Thyroid gland (tissue), 4 donors: ENCODE measurements around the gene MTHFD1L. TPM values are rescaled to one million over a fixed set of nuclear protein-coding genes. Genes with fewer than 3 reads are reported as not detected.

Source experiments
- DNase-seq, 2 donors: peaks; one replicate each; pipeline ENCODE4 v3.0.0-alpha.2; 2019
- H3K27ac ChIP-seq, 3 donors: fragments of 200-600 bp; sonication (generic); 1 replicate in 2 of 3; 2 replicates in 1 of 3; pipeline ENCODE4 v1.5.1; 2016 to 2019; ENCODE audit warnings: mild to moderate bottlenecking in 1 of 3, moderate library complexity in 1 of 3
- H3K27me3 ChIP-seq: fragments of 200-600 bp; sonication (generic); one replicate; pipeline ENCODE4 v1.5.1; 2019
- H3K36me3 ChIP-seq, 2 donors: fragments of 200-600 bp; sonication (generic); one replicate each; pipeline ENCODE4 v1.5.1; 2016 to 2019
- H3K4me1 ChIP-seq, 2 donors: fragments of 200-600 bp; sonication (generic); one replicate each; pipeline ENCODE4 v1.5.1; 2017 to 2019
- H3K4me3 ChIP-seq, 3 donors: fragments of 200-600 bp; sonication (generic); replicated peaks in 1 of 3; 1 replicate in 2 of 3; 2 replicates in 1 of 3; pipeline ENCODE4 v1.5.1; 2016; ENCODE audit warnings: mild to moderate bottlenecking in 1 of 3
- H3K9me3 ChIP-seq: fragments of 200-600 bp; sonication (generic); one replicate; pipeline ENCODE4 v1.5.1; 2017
- POLR2A ChIP-seq, 2 donors: fragments of 450-650 bp; IDR thresholded peaks; one replicate each; pipeline ENCODE4 v1.6.1; 2017; ENCODE audit warnings: antibody characterized with exemption in 2 of 2, mild to moderate bottlenecking in 2 of 2, moderate library complexity in 1 of 2
- WGBS, 2 donors: methylation state at CpG; one replicate each; pipeline ENCODE4 v1.1.5; 2017; 5-methylcytosine and 5-hydroxymethylcytosine counted together
- intact Hi-C: fragments of 100-400 bp; cut with DNase I; formaldehyde crosslinking; loops from one replicate; pipeline ENCODE4 v1.15.1; 2023
- total RNA-seq, 4 donors: library from RNA; depleted of rRNA; stranded (reverse); fragments of >200 nt; gene quantifications; one replicate each; pipeline ENCODE4 v1.2.3, GENCODE V29; 2016
- TF ChIP-seq, protein P1 (sequence below), 6 experiments: fragments of 200-600 bp in 3 of 6; fragments of 450-650 bp in 3 of 6; sonication (generic) in 3 of 6; IDR thresholded peaks; one replicate each; pipeline ENCODE4 v1.5.1; 2016 to 2019; ENCODE audit warnings: antibody characterized with exemption in 6 of 6, mild to moderate bottlenecking in 2 of 6, inconsistent platforms in 1 of 6, moderate library complexity in 1 of 6

The MTHFD1L gene
- total RNA-seq, 4 donors from 2014 or later = 8.7 to 14.6 (median 11.0) TPM

GRCh38 chr6:150886155-150886554, 20.7 kb downstream of the MTHFD1L start:
- Histone ChIP-seq H3K4me3 (no peak overlapping the region), H3K9me3 (no peaks in the 10 kb centered on the region), H3K27me3 (no peaks in the 10 kb centered on the region), H3K36me3 (no peaks in the 10 kb centered on the region), H3K4me1 (peaks cover 28 to 29% of the 10 kb centered on the region in 2 donors), H3K27ac (peak overlapping the region in 2 of 3 donors; percentile 20 to 85)
- intact Hi-C loops = no loop called here
- WGBS, 2 donors = 95 to 98% methylated on average over 7 of the region's 7 CpGs
- TF ChIP-seq, protein P1, sequence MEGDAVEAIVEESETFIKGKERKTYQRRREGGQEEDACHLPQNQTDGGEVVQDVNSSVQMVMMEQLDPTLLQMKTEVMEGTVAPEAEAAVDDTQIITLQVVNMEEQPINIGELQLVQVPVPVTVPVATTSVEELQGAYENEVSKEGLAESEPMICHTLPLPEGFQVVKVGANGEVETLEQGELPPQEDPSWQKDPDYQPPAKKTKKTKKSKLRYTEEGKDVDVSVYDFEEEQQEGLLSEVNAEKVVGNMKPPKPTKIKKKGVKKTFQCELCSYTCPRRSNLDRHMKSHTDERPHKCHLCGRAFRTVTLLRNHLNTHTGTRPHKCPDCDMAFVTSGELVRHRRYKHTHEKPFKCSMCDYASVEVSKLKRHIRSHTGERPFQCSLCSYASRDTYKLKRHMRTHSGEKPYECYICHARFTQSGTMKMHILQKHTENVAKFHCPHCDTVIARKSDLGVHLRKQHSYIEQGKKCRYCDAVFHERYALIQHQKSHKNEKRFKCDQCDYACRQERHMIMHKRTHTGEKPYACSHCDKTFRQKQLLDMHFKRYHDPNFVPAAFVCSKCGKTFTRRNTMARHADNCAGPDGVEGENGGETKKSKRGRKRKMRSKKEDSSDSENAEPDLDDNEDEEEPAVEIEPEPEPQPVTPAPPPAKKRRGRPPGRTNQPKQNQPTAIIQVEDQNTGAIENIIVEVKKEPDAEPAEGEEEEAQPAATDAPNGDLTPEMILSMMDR (IDR thresholded peaks at IDR 0.05) = no peak
- no peak for TF ChIP-seq POLR2A (IDR thresholded peaks at IDR 0.05)
- no peak for DNase-seq

DNA sequence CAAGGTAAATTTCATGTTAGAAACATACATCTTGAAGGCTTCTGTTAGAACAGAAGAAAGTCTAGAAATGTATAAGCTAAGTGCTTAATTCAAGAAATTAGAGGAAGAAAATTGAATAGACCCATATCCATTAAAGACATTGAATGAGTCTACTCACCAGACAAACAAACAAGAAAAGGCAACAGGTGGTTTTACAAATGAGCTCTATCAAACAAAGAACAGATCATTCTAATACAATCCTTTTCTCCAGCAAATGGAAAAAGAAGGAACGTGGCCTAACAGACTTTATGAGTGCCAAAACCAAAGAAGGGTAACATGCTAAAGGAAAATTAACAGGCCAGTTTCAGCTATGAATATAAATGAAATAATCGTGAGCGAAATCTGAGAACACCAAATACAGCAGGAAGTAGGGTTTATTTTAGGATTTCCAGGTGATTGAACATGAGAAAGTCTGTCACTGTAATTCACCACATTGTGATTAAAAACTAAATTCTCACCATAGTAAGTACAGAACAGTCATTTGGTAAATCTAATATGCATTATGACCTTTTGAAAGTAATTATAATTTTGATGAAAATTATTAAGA, 22.6 kb downstream of the MTHFD1L start:
- no peaks in the 10 kb centered on the region for H3K36me3 ChIP-seq
- no peaks in the 10 kb centered on the region for H3K9me3 ChIP-seq
- peak overlapping the region; percentile 5 to 85 (median 20) for H3K27ac ChIP-seq
- WGBS, 2 donors = 76 to 78% methylated on average over 3 of the region's 3 CpGs
- no peak for DNase-seq
- no peaks in the 10 kb centered on the region for H3K27me3 ChIP-seq
- intact Hi-C loops = no loop called here
- TF ChIP-seq, protein P1 (IDR thresholded peaks at IDR 0.05) = no peak
- no peak for TF ChIP-seq POLR2A (IDR thresholded peaks at IDR 0.05)
- H3K4me3 ChIP-seq = no peak overlapping the region
- peaks cover 13 to 16% of the 10 kb centered on the region in 2 donors for H3K4me1 ChIP-seq

GRCh38 chr6:150890346-150890745, 24.8 kb downstream of the MTHFD1L start:
- WGBS, 2 donors = 87 to 96% methylated on average over 13 of the region's 13 CpGs
- TF ChIP-seq POLR2A (IDR thresholded peaks at IDR 0.05) = no peak
- TF ChIP-seq, protein P1 (IDR thresholded peaks at IDR 0.05) = no peak
- DNase-seq = no peak
- Histone ChIP-seq H3K36me3 (no peaks in the 10 kb centered on the region), H3K27me3 (no peaks in the 10 kb centered on the region), H3K27ac (no peak overlapping the region), H3K9me3 (no peaks in the 10 kb centered on the region), H3K4me1 (peaks cover 13 to 15% of the 10 kb centered on the region in 2 donors), H3K4me3 (no peak overlapping the region)
- intact Hi-C loops = loop anchor here (5.0 kb wide), 2 partner anchors 122 to 447 kb away; no protein-coding TSS in a partner anchor

DNA sequence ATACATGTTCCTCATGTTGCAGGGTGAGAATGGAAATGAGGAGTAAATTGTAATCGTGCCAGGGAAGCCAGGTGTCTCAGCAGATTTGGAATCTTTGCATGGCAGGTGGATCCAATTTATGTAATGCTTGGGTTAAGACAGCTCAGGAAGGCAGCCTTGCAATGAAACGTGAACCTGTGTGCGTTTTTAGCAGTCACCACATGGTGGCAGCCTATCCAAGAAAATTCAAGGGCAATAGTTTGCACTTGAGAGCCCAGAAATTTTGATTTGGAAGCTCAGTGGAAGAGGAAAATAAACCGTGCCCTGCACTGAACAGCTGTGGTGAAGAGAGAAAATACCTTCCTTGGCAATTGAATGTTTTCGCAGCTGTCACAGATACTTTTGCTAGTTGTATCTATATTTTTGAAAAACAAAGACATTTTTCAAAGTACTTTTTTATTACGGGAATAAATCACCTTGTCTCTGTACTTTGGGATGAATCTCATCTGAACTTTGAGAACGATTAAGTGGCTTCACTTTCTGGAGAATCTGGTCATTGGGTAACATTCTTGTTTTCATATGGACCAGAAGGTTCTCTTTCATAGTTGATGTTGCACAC, 26.5 kb downstream of the MTHFD1L start:
- TF ChIP-seq, protein P1 (IDR thresholded peaks at IDR 0.05) = peak in 5 of 6 experiments; percentile 64 to 93 (median 89)
- no peak for TF ChIP-seq POLR2A (IDR thresholded peaks at IDR 0.05)
- Histone ChIP-seq H3K27ac (peak overlapping the region in 1 of 3 donors; percentile 29), H3K4me3 (no peak overlapping the region), H3K9me3 (no peaks in the 10 kb centered on the region), H3K4me1 (peaks cover 13 to 14% of the 10 kb centered on the region in 2 donors), H3K36me3 (no peaks in the 10 kb centered on the region), H3K27me3 (no peaks in the 10 kb centered on the region)
- peak; percentile 79 to 82 for DNase-seq
- intact Hi-C loops = loop anchor here (5.0 kb wide), 2 partner anchors 120 to 445 kb away; no protein-coding TSS in a partner anchor
- WGBS, 2 donors = 22 to 24% methylated on average over 7 of the region's 7 CpGs

DNA sequence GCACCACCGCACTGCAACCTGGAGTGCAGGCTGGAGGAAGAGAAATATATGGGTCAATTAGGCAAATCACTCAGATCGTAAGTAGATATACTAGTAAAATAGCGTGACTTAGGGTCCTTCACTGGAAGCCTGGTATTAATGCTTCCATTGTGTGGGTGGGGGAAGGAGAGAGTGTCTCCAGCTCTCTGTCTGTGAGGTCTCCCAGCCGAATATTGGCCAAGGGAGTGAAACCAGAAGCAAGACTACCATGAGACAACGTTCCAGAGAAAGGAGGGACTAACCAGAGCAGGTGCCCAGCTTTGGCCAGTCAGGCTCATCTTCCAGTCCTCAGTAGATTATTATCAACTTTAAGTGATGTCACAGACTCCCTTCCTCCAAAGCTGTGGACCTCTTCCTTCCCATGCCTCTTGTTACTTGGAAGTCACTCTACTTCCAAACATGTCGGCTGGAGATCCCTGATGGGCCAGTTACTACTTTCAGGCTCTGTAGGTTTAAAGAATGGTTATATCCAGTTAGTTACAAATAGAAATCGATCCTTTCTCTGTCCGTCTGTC, 28.8 kb downstream of the MTHFD1L start:
- no peak for DNase-seq
- H3K36me3 ChIP-seq = no peaks in the 10 kb centered on the region

More for the DNA sequence above, 28.8 kb downstream of the MTHFD1L start:
- Histone ChIP-seq H3K27me3 (no peaks in the 10 kb centered on the region), H3K4me1 (peaks cover 3 to 5% of the 10 kb centered on the region in 2 donors), H3K4me3 (no peak overlapping the region), H3K27ac (no peak overlapping the region), H3K9me3 (no peaks in the 10 kb centered on the region)
- intact Hi-C loops = loop anchor here (5.0 kb wide), 2 partner anchors 118 to 443 kb away; no protein-coding TSS in a partner anchor
- no peak for TF ChIP-seq POLR2A (IDR thresholded peaks at IDR 0.05)
- TF ChIP-seq, protein P1 (IDR thresholded peaks at IDR 0.05) = no peak
- 91 to 96% methylated on average over 8 of the region's 8 CpGs for WGBS, 2 donors
